Inflammatory macrophage treated with lipopolysaccharide for 1 hour (primary cell): ENCODE data around the gene ZMIZ2.
A peak's percentile ranks its signal among the peaks of the same experiment; 100 is the strongest.
"Not testable (repeated sequence)": the region's sequence is repeated elsewhere in the genome, so short reads cannot be mapped to it uniquely, and the experiment has no call there.

Source experiments
- DNase-seq, 2 donors: peaks; one replicate each; pipeline ENCODE4 v3.0.0-alpha.2; 2020 to 2022

Gene ZMIZ2, protein sequence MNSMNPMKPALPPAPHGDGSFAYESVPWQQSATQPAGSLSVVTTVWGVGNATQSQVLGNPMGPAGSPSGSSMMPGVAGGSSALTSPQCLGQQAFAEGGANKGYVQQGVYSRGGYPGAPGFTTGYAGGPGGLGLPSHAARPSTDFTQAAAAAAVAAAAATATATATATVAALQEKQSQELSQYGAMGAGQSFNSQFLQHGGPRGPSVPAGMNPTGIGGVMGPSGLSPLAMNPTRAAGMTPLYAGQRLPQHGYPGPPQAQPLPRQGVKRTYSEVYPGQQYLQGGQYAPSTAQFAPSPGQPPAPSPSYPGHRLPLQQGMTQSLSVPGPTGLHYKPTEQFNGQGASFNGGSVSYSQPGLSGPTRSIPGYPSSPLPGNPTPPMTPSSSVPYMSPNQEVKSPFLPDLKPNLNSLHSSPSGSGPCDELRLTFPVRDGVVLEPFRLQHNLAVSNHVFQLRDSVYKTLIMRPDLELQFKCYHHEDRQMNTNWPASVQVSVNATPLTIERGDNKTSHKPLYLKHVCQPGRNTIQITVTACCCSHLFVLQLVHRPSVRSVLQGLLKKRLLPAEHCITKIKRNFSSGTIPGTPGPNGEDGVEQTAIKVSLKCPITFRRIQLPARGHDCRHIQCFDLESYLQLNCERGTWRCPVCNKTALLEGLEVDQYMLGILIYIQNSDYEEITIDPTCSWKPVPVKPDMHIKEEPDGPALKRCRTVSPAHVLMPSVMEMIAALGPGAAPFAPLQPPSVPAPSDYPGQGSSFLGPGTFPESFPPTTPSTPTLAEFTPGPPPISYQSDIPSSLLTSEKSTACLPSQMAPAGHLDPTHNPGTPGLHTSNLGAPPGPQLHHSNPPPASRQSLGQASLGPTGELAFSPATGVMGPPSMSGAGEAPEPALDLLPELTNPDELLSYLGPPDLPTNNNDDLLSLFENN

DNA sequence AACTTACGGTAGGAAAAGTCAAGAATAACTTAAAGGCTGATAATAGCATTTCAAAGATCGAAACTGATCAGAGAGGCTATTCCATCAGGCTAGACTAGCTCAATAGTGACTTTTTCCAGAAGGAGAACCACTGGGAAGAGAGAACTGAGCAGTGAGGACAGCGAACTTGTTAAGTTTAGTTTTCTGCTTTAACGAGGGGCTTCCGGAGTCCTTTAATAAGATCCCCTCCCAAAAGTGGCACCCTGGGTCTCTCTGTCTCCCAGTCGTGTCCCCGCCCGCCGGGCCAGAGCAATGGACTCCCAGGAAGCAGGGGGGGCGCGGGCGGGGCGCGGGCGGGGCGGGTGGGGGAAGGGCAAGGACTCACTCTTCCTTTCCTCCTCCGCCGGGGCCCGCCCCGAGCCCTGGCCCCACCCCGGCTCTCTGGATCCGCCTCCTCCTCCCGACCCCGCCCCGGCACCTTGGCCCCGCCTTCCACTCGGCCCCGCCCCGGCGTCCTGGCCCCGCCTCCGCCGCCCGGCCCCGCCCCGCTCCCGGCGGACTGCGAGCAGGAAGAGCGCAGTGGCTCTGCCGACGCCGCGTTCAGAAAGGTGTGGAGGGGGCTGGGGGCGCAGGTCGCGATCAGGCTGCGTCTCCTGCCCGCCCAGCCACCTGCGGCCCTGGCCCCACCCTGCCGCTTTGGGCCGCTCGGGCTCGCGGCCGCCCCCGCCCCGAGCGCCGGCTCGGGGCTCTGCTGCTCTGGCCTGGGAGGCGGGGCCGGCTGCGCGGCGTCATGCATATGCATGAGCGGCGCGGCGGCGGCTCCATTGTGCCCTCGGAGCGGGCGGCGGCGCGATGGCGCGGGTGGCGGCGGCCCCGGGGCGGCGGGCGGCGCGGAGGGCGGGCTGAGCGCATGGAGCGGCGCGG, at the start of gene ZMIZ2:
TSS of gene ZMIZ2 (plus strand) at position 803 of the 903 bp plus-strand sequence. CDS start 7,403 bp downstream, outside the sequence.
- DNase-seq: peak; percentile 80 to 93

DNA sequence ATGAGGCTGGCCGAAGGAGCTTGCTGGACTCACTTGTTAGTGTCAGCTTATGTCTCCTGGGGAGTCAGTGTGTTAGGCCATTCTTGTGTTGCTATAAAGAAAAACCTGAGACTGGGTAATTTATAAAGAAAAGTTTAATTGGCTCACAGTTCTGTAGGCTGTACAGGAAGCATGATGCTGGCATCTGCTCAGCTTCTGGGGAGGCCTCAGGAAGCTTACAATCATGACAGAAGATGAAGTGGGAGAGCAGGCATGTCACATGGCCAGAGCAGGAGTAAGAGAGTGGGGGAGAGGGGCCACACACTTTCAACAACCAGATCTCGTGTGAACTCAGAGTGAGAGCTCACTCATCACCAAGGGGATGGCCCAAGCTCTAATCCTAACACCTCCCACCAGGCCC, 49.0 kb upstream of the ZMIZ2 start:
- DNase-seq: not testable (repeated sequence)

DNA sequence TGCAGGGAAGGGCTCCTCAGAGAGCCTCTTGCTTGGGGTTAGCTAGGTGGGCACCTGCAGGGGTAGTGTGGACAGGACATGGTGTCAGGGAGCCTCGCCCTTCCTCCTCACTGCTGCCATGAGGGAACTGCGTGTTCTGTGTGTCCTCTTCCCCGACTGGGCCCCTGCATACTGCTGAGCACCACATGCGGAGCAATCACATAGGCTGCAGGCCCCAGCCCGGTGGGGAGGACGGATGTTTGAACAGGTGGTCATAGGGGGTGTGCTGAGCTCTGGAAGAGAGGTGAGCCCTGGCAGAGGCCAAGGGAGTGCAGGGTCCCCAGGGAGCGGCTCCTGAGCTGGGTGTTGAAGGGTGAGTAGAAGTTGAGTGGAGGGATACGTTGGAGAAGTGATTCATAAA, 48.3 kb upstream of the ZMIZ2 start:
- DNase-seq: no peak

DNA sequence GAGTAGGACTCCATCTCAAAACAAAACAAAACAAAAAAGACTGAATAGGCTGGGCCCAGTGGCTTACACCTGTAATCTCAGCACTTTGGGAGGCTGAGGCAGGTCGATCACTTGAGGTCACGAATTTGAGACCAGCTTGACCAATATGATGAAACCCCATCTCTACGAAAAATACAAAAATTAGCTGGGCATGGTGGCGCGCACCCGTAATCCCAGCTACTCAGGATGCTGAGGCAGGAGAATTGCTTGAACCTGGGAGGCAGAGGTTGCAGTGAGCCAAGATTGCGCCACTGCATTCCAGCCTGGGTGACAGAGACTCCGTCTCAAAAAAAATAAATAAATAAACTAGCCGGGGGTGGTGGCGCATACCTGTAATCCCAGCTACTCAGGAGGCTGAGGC, 45.3 kb upstream of the ZMIZ2 start:
- not testable (repeated sequence) for DNase-seq

DNA sequence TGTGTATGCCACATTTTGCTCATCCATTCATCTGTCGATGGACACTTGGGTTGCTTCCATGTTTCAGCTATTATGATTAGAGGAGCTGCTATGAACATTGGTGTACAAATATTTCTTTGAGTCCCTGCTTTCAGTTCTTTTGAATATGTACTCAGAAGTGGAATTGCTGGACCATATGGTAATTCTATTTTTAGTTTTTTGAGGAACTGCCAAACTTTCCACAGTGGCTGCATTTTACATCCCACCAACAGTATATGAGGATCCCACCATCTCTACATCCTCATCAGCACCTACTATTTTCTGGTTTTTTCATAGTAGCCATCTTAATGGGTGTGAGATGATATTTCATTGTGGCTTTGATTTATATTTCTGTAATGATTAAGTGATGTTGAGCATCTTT, 44.7 kb upstream of the ZMIZ2 start:
- no peak for DNase-seq

DNA sequence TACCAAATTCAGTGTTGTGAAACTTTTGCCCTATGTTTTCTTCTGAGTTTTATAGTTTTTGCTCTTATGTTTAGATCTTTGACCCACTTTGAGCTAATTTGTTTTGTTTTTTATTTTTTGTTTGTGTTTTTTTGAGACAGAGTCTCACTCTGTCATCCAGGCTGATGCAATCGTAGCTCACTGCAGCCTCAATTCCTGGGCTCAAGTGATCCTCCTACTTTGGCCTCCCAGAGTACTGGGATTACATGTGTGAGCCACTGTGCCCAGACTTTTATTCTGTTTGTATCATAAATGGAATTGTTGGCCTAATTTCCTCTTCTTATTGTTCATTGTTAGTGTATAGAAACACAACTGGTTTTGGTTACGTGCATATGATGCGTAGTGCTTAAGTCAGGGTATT, 43.2 kb upstream of the ZMIZ2 start:
- no peak for DNase-seq

DNA sequence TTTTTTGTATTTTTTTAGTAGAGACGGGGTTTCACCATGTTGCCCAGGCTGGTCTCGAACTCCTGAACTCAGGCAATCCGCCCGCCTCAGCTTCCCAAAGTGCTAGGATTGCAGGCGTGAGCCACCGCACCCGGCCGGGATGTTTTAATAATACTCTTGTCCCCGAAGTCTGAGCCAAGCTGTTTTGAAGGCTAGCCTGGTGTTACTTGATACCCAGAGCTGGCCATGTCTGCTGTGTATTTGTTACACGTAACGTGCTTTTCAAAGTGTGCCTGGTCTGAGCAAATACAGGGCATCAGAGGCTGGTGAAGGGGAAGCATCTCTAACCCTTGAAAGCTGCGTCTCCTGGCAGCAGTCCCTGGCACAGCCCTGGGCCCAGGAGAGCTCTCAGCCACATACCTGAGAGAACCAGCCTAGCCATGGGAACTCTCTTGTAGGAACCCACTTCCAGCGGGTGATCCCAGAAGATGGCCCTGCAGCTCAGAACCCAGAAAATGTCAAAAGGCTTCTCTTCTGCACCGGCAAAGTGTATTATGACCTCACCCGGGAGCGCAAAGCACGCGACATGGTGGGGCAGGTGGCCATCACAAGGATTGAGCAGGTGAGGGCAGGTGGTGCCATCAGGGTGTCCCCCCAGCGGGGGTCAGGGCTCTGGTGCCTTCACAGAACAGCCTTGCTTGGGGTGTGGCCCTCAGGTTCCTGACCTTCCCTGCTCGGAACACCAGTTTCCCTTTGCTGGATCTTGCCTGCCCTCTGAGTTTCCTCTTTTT, 41.7 kb upstream of the ZMIZ2 start:
- DNase-seq: no peak

DNA sequence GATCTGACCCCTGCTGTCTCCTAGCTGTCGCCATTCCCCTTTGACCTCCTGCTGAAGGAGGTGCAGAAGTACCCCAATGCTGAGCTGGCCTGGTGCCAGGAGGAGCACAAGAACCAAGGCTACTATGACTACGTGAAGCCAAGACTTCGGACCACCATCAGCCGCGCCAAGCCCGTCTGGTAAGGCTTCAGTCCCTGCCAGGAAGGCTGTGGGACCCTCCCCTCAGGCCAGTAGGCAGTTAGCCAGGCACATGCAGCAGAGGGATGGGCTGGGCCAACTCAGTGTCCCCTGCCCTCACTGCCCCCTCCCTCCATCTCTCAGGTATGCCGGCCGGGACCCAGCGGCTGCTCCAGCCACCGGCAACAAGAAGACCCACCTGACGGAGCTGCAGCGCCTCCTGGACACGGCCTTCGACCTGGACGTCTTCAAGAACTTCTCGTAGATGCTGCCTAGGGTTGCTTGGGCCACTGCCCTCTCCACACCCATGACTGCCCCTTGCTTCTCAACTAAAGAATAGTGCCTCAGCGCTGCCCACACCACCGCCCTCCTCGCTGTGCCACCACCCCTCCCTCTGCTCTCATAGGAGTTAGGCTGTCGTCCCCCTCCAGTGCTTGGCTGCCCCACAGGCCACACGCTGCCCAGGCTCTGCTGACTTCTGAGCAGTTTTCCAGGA, 41.0 kb upstream of the ZMIZ2 start:
- DNase-seq: no peak

DNA sequence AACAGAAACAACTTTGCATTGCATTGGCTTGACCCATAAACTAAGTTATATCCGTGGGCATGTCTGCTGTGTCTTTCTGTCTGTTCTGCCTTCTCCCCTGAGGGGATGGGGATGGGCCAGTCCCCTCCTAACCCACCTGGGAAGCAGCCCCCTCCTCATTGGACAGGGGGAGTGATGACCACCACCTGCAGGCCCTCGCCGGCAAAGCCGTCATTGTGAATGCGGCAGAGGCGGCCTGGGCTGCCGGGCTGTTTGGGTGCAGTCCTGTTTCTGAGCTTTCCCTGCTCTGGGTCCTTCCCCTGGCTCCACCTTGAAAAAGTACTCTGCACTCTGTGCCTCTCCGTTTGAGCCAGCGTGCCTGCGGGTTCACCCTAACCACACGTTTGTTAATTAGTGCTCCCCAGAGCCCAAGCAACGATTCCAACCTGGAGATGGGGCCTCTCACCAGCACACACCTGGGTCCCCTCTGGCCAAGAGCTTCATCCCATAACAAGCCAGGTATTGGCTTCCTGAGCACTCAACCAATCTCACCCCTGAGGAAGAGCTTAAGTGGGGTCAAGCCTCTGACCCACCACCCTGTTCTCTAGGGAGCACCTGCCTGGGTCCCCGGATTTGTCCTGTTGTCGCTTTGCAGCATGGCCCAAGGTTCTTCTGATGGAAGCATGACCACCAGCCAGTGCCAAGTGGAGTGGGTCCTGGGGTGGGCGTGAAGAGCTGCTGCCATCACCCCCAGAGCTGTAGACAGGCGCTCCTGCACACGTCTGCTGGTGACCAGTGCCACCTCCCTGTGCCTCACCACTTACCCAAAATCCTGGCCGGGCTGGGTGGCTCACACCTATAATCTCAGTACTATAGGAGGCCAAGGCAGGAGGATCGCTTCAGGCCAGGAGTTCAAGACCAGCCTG, 39.4 kb upstream of the ZMIZ2 start:
- DNase-seq: no peak

DNA sequence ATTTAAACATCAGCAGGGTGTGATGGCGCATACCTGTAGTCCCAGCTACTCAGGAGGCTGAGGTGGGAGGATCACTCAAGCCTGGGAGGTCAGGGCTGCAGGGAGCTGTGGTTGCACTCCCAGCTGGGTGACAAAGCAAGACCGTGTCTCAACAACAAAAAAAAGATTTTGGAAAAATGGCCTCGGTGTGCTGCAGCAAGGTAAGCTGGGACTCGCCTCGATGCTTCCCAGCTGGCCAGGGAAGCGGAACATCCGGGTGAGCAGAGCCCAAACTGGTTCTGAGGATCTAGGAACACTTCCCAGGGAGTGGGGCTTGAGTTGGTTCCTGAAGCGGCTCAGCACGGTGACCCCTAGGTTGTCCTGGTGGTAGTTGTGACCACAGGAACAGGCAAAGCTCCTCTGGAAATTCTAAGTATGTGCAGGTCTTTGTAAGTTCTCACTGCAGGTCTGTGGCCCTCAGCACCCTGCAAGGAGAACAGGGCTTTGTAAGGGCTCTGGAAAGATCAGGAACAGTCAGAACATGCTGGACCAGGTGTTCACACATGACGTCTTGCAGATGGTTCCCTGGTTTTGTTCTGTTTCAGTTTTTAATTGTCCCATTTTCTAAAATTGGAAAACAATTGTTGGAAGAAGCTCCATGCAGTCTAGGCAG, 38.6 kb upstream of the ZMIZ2 start:
- no peak for DNase-seq

DNA sequence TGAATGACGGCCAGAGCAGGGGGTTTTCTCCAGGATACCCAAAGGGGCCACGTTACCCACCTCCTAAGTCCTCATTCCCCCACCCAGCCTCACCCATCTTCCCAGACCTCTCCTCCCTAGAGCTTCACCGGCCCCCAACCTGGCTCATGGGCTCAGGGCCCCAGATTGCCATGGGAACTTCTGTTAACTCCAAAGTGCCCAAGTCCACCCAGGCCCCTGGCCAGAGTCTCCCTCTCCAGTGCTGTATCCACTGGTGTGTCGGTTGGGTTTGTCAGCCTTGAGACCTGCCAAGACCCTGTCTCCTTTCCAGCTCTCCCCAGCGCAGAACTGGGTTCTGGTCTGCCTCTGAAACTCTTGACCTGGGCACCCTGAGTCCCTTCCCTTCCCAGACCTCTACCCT, 37.1 kb upstream of the ZMIZ2 start:
- DNase-seq: no peak

DNA sequence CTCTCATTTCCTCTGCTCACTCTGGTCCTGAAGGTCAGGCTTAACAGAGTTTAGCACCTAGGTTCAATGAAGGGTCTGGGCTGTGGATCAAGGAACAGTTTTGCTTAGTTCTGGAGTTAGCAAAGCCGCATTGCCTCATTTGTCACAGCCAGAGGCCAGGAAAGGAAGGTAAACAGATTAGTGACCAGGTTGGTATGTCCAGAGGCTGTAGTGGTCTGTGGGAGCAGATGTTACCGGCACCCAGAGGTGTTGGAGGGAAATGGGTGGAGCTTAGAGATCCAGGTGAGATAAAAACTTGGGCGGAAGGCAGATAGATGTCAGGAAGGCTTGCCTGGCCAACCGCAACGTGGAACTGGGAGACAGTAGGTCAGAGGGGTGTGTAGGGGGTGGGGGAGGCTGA, 36.6 kb upstream of the ZMIZ2 start:
- DNase-seq: no peak

DNA sequence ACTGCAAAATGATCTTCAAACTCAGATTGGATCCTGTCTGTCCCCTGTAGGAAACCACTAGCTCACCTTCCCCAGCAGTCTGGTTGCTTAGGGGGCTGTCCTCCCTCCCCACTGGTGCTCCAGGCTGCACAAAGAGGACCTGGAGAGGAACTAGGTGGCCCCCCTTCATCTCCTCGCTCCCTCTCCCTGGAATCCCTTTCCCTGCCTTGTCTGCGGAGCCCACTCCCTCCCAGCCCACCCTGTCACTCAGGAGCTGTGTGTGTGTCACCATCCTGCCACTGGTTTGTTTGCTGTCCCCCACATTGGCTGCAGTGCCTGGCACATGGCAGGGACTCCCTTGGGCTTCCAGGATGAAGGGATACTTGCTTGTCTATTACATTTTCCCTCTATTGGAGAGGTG, 35.5 kb upstream of the ZMIZ2 start:
- DNase-seq: no peak

DNA sequence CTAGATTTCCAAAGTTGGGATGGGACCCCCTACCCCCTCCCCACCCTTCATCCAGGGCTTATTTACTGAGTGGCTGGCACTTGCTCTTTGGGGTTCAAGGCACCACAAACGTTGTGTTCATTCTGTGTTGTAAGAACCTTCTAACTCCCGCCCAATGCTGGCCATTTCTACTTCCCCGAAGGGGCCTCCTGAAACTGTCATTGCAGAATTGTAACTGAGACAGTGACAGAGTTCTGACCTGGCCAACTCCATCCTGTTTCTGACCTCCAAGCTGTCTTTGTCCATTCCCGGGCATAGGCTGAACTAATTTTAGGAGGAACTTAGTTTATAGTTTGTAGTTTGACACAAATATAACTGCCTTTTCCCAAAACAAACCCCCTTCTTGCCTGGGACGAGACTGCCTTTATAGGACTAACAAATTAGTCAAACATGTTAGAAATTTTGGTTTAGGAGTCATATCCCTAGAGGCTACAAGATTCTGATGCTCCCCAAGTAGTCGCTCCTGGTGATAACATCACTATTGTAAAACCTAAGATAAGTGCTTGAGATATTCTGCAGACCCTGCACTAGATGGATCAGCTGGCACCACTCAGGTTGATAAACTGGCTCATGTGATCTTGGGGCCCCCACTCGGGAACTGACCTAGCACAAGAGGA, 34.8 kb upstream of the ZMIZ2 start:
- DNase-seq: peak in 1 of 2 donors; percentile 11

DNA sequence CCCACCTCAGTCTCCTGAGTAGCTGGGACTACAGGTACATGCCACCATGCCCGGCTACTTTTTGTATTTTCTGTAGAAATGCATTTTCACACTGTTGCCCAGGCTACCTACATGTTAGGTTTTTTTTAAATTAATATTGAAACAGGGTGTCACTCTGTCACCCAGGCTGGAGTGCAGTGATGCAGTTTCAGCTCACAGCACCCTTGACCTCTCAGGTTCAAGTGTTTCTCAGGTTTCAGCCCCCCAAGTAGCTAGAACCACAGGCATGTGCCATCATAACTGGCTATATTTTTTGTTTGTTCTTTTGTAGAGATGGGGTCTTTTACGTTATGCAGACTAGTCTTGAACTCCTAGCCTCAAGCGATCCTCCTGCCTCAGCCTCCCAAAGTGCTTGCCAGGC, 32.4 kb upstream of the ZMIZ2 start:
- no peak for DNase-seq

DNA sequence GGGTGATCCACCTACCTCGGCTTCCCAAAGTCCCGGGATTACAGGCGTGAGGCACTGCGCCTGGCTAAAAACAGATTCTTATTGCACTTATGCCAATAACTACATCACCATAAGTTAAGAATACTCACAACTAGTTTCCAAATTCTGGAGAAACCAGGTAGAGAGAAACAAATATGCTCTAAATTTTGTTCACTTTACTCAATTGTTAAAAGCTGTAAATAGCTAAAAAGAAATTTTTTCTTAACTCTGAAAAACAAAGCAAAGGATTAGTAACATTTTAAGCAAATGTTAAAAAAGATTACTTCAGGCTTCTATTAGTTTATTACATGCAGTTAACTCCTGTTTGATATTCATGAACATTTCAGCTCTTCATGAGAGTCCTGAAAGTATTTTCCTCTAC, 28.3 kb upstream of the ZMIZ2 start:
- DNase-seq: no peak

DNA sequence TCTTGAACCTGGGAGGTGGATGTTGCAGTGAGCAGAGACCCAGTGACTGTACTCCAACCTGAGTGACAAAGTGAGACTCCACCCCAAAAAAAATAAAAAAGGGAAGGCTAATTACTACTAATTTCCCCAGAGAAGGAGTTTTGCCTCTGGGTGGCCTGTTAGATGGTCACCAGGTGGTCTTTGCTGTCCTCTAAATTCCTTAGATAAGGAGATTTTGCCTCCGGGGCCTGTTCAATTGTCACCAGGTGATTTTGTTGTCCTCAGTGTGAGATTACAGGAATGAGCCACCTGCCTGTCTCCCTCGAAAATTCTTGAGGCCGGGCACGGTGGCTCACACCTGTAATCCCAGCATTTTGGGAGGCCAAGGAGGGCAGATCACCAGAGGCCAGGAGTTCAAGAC, 24.4 kb upstream of the ZMIZ2 start:
- DNase-seq: no peak

DNA sequence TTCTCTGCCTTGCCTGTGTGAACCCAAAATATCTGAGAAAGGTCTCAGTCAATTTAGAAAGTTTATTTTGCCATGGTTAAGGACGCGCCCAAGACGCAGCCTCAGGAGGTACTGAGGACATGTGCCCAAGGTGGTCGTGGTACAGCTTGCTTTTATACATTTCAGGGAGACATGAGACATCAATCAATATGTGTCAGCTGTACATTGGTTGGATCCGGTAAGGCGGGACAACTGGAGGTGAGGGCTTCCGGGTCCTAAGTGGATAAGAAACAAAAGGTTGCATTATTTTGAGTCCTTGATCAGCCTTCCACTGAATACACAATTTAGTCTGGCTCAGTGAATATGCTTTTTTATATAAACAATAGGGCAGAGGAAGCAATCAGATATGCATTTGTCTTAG, 22.4 kb upstream of the ZMIZ2 start:
- not testable (repeated sequence) for DNase-seq
